Measurements from ENCODE around the gene NUP54. TPM values are rescaled to one million over a fixed set of nuclear protein-coding genes. Genes with fewer than 3 reads are reported as not detected.

Gene NUP54
- 26.7 and 29.2 TPM in 2 replicates for total RNA-seq (2014; rRNA removed)
- percentile 80 among the genes with signal in this experiment for Bru-seq, nascent RNA
- percentile 75 among the genes with signal in this experiment for BruChase-seq, experiment 1, labeled RNA remaining after a 6-hour chase
- percentile 79 among the genes with signal in this experiment for BruChase-seq, experiment 2, labeled RNA remaining after a 2-hour chase
- long read RNA-seq, transcript NUP54-201 (12 exons, 2,367 nt) = major isoform, 22 of 31 reads
- long read RNA-seq, partial matches to known transcripts = 0 of 31 reads
- long read RNA-seq, other reads (novel, unspliced or antisense) = 9 of 31 reads

- Histone ChIP-seq H3K4me3 (ENCODE audit: low read length) (peak within 1 kb of the TSS; percentile 91), H3K9me2 (replicated peaks; ENCODE audit: low read length) (no peaks in the 10 kb centered on the region), H2AFZ (ENCODE audit: low read length) (peak within 1 kb of the TSS; percentile 92), H3K79me2 (ENCODE audit: low read length) (peaks cover 58% of the 10 kb centered on the region), H3K36me3 (ENCODE audit: low read depth, low read length) (peaks cover 5% of the 10 kb centered on the region), H4K20me1 (ENCODE audit: low read length) (peaks cover 25% of the 10 kb centered on the region), H3K27me3 (ENCODE audit: low read length) (no peaks in the 10 kb centered on the region), H3K9ac (ENCODE audit: low read length) (peak within 1 kb of the TSS; percentile 96), H3K4me2 (ENCODE audit: low read length) (peak within 1 kb of the TSS; percentile 95), H3F3A (ENCODE audit: low read length, unreplicated experiment) (no peaks in the 10 kb centered on the region), H3K27ac (ENCODE audit: low read length) (peak within 1 kb of the TSS; percentile 56), H3K4me1 (ENCODE audit: insufficient read depth, low read length) (peaks cover 16% of the 10 kb centered on the region), H3K9me3 (ENCODE audit: low read length) (no peaks in the 10 kb centered on the region)
- ChIA-PET CTCF (no interaction called here), POLR2A (ENCODE audit: unreplicated experiment) (interaction anchor here (0.6 kb wide), 1 partner anchor 153 kb away, joined by 3 read pairs; no protein-coding TSS in a partner anchor)
- DNase-seq = peak; percentile 92
- TF ChIP-seq EZH2phosphoT487 (IDR thresholded peaks at IDR 0.05; ENCODE audit: borderline replicate concordance, low read length) (no peak), EZH2 (IDR thresholded peaks at IDR 0.05; ENCODE audit: low read length, unreplicated experiment) (no peak), CTCF (conservative IDR thresholded peaks at IDR 0.05; ENCODE audit: low read depth, low read length) (no peak)
- no TSS peak for BruUV-seq (replicated peaks)
- ATAC-seq = peak; percentile 90
- intact Hi-C loops (cut with micrococcal nuclease) = no loop called here
These were observed at the start of gene NUP54 for GRCh38 chr4:76148142-76148865. Gene NUP54 (minus strand): TSS chr4:76148397. CDS start chr4:76148374, 23 bp downstream.

GRCh38 chr4:76197031-76197743 lies 49.0 kb upstream of the NUP54 start:
- no peak for ATAC-seq
- Histone ChIP-seq H2AFZ (ENCODE audit: low read length) (no peak overlapping the region), H3K9me3 (ENCODE audit: low read length) (no peaks in the 10 kb centered on the region), H3K9ac (ENCODE audit: low read length) (no peak overlapping the region), H3K79me2 (ENCODE audit: low read length) (peaks cover 61% of the 10 kb centered on the region), H3K4me1 (ENCODE audit: insufficient read depth, low read length) (peaks cover 29% of the 10 kb centered on the region), H3K27ac (ENCODE audit: low read length) (no peak overlapping the region), H3K36me3 (ENCODE audit: low read depth, low read length) (peaks cover 14% of the 10 kb centered on the region), H3F3A (ENCODE audit: low read length, unreplicated experiment) (peaks cover 4% of the 10 kb centered on the region), H3K4me3 (ENCODE audit: low read length) (no peak overlapping the region), H3K27me3 (ENCODE audit: low read length) (no peaks in the 10 kb centered on the region), H4K20me1 (ENCODE audit: low read length) (no peaks in the 10 kb centered on the region), H3K9me2 (replicated peaks; ENCODE audit: low read length) (no peaks in the 10 kb centered on the region), H3K4me2 (ENCODE audit: low read length) (no peak overlapping the region)
- DNase-seq = no peak
- no TSS peak for BruUV-seq (replicated peaks)
- intact Hi-C loops (cut with micrococcal nuclease) = no loop called here
- TF ChIP-seq EZH2phosphoT487 (IDR thresholded peaks at IDR 0.05; ENCODE audit: borderline replicate concordance, low read length) (no peak), EZH2 (IDR thresholded peaks at IDR 0.05; ENCODE audit: low read length, unreplicated experiment) (no peak), CTCF (conservative IDR thresholded peaks at IDR 0.05; ENCODE audit: low read depth, low read length) (no peak)
- POLR2A ChIA-PET (ENCODE audit: unreplicated experiment) = no interaction called here
- CTCF ChIA-PET = no interaction called here
